H9 (cell line): ENCODE data around the gene ADAMTS17. TPM values are rescaled to one million over a fixed set of nuclear protein-coding genes. Genes with fewer than 3 reads are reported as not detected.

Source experiments
- DNase-seq: peaks from one replicate; pipeline ENCODE4 v3.0.0-alpha.2; 2017
- H2AFZ ChIP-seq: one replicate; pipeline ENCODE4 v1.6.1; 2013; ENCODE audit warnings: mild to moderate bottlenecking, low read length, control low read depth, moderate library complexity
- H2AK5ac ChIP-seq: 2 replicates; pipeline ENCODE4 v1.6.1; 2013; ENCODE audit warnings: low read length, control low read depth, mixed read lengths; ENCODE audit not compliant: insufficient read length
- H2BK120ac ChIP-seq: one replicate; pipeline ENCODE4 v1.6.1; 2013; ENCODE audit warnings: low read depth, mild to moderate bottlenecking, low read length, control low read depth, inconsistent platforms; ENCODE audit not compliant: poor library complexity, severe bottlenecking
- H2BK12ac ChIP-seq: 2 replicates; pipeline ENCODE4 v1.6.1; 2013; ENCODE audit warnings: low read length, control low read depth, mixed read lengths, low read depth; ENCODE audit not compliant: insufficient read length
- H2BK15ac ChIP-seq: 2 replicates; pipeline ENCODE4 v1.6.1; 2013; ENCODE audit warnings: low read depth, low read length, control low read depth
- H2BK20ac ChIP-seq: one replicate; pipeline ENCODE4 v1.6.1; 2013; ENCODE audit warnings: low read depth, mild to moderate bottlenecking, low read length, control low read depth, inconsistent platforms; ENCODE audit not compliant: poor library complexity, severe bottlenecking
- H2BK5ac ChIP-seq: 2 replicates; pipeline ENCODE4 v1.6.1; 2013; ENCODE audit warnings: low read length, control low read depth, mixed read lengths; ENCODE audit not compliant: insufficient read length
- H3K14ac ChIP-seq: 2 replicates; pipeline ENCODE4 v1.6.1; 2013; ENCODE audit warnings: low read length, control low read depth; ENCODE audit not compliant: insufficient read depth
- H3K18ac ChIP-seq: 2 replicates; pipeline ENCODE4 v1.6.1; 2013; ENCODE audit warnings: low read depth, mild to moderate bottlenecking, mixed read lengths, low read length, control low read depth; ENCODE audit not compliant: insufficient read length
- H3K23ac ChIP-seq: 2 replicates; pipeline ENCODE4 v1.6.1; 2013; ENCODE audit warnings: low read length, control low read depth, mixed read lengths, low read depth; ENCODE audit not compliant: insufficient read length
- H3K23me2 ChIP-seq: 2 replicates; pipeline ENCODE4 v1.6.1; 2013; ENCODE audit warnings: low read depth, mild to moderate bottlenecking, mixed read lengths, low read length, control low read depth; ENCODE audit not compliant: insufficient read length, poor library complexity, severe bottlenecking
- H3K27ac ChIP-seq: 2 replicates; pipeline ENCODE4 v1.5.1; 2013; ENCODE audit warnings: low read length, control low read depth, mixed read lengths, low read depth; ENCODE audit not compliant: insufficient read length
- H3K27me3 ChIP-seq: 2 replicates; pipeline ENCODE4 v1.6.1; 2013; ENCODE audit warnings: low read length, control low read depth, inconsistent platforms; ENCODE audit not compliant: insufficient read depth
- H3K4ac ChIP-seq: 2 replicates; pipeline ENCODE4 v1.6.1; 2013; ENCODE audit warnings: low read depth, mild to moderate bottlenecking, control low read depth, inconsistent platforms, low read length, moderate library complexity
- H3K4me1 ChIP-seq: 2 replicates; pipeline ENCODE4 v1.6.1; 2013; ENCODE audit warnings: low read length, control low read depth, inconsistent platforms; ENCODE audit not compliant: insufficient read depth
- H3K4me2 ChIP-seq: 2 replicates; pipeline ENCODE4 v1.6.1; 2013; ENCODE audit warnings: low read length, control low read depth, mixed read lengths; ENCODE audit not compliant: insufficient read length, insufficient read depth
- H3K56ac ChIP-seq: 2 replicates; pipeline ENCODE4 v1.6.1; 2013; ENCODE audit warnings: low read depth, mild to moderate bottlenecking, mixed read lengths, low read length, control low read depth; ENCODE audit not compliant: insufficient read length
- H3K79me1 ChIP-seq: 2 replicates; pipeline ENCODE4 v1.6.1; 2013; ENCODE audit warnings: low read depth, mild to moderate bottlenecking, moderate library complexity, low read length, control low read depth, inconsistent platforms; ENCODE audit not compliant: insufficient read depth, poor library complexity, severe bottlenecking
- H3K79me2 ChIP-seq: 2 replicates; pipeline ENCODE4 v1.6.1; 2013; ENCODE audit warnings: low read length, control low read depth, inconsistent platforms; ENCODE audit not compliant: insufficient read depth
- H3K9ac ChIP-seq: 2 replicates; pipeline ENCODE4 v1.6.1; 2013; ENCODE audit warnings: low read length, control low read depth, mixed read lengths; ENCODE audit not compliant: insufficient read length; ENCODE audit errors: extremely low read depth
- H3K9me3 ChIP-seq: one replicate; pipeline ENCODE4 v1.6.1; 2013; ENCODE audit warnings: low read depth, low read length, inconsistent platforms; ENCODE audit not compliant: control insufficient read depth
- H3T11ph ChIP-seq: one replicate; pipeline ENCODE4 v1.6.1; 2013; ENCODE audit warnings: mild to moderate bottlenecking, low read length, control low read depth, inconsistent platforms
- H4K20me1 ChIP-seq: one replicate; pipeline ENCODE4 v1.6.1; 2013; ENCODE audit not compliant: control insufficient read depth, insufficient read length, insufficient read depth
- H4K5ac ChIP-seq: 2 replicates; pipeline ENCODE4 v1.6.1; 2013; ENCODE audit warnings: low read depth, mild to moderate bottlenecking, mixed read lengths, low read length, control low read depth; ENCODE audit not compliant: insufficient read length
- H4K8ac ChIP-seq: replicated peaks from 2 replicates; pipeline ENCODE4 v1.6.1; 2013; ENCODE audit warnings: low read length, control low read depth, mixed read lengths, low read depth; ENCODE audit not compliant: insufficient read length
- H4K91ac ChIP-seq: 2 replicates; pipeline ENCODE4 v1.6.1; 2013; ENCODE audit warnings: low read depth, mild to moderate bottlenecking, moderate library complexity, mixed read lengths, low read length, control low read depth; ENCODE audit not compliant: insufficient read length
- H3K27ac Mint-ChIP-seq, 3 experiments: 2 replicates in 2 of 3; 3 replicates in 1 of 3; pipeline ENCODE4 v1.8.0; 2020 to 2021; ENCODE audit warnings: mixed read lengths in 3 of 3, mild to moderate bottlenecking in 1 of 3, moderate library complexity in 1 of 3
- H3K27me3 Mint-ChIP-seq: 2 replicates; pipeline ENCODE4 v1.8.0; 2021; ENCODE audit warnings: low read depth, mild to moderate bottlenecking, moderate library complexity, mixed read lengths
- H3K36me3 Mint-ChIP-seq, 3 experiments: 2 replicates in 2 of 3; 3 replicates in 1 of 3; pipeline ENCODE4 v1.8.0; 2020 to 2021; ENCODE audit warnings: low read depth in 3 of 3, mixed read lengths in 3 of 3; ENCODE audit not compliant: insufficient read depth in 1 of 3
- H3K4me1 Mint-ChIP-seq, 2 experiments: 2 replicates each; pipeline ENCODE4 v1.8.0; 2020; ENCODE audit warnings: mixed read lengths in 2 of 2
- H3K4me3 Mint-ChIP-seq, 2 experiments: 2 replicates in 1 of 2; 3 replicates in 1 of 2; pipeline ENCODE4 v1.8.0; 2020 to 2021; ENCODE audit warnings: mild to moderate bottlenecking in 2 of 2, mixed read lengths in 2 of 2, moderate library complexity in 1 of 2
- H3K9me3 Mint-ChIP-seq, 2 experiments: 2 replicates in 1 of 2; 3 replicates in 1 of 2; pipeline ENCODE4 v1.8.0; 2020; ENCODE audit warnings: mild to moderate bottlenecking in 2 of 2, mixed read lengths in 2 of 2, moderate library complexity in 1 of 2
- CTCF ChIP-seq: fragments of 200-600 bp; sonication (generic); conservative IDR thresholded peaks from 3 replicates; pipeline ENCODE4 v1.8.0; 2021; ENCODE audit warnings: antibody characterized with exemption, mild to moderate bottlenecking
- WGBS: extraction: QIAGEN DNeasy Blood & Tissue Kit; methylation state at CpG from one replicate; pipeline ENCODE4 v1.1.7; 2013; ENCODE audit warnings: missing lambda C conversion rate, low lambda C conversion rate, mixed read lengths; ENCODE audit not compliant: insufficient read length; ENCODE audit errors: extremely low coverage; 5-methylcytosine and 5-hydroxymethylcytosine counted together
- total RNA-seq: library from RNA; stranded (reverse); gene quantifications from 2 replicates; pipeline ENCODE4 v1.2.1, GENCODE V29; 2021

ADAMTS17 gene
- total RNA-seq, 1 experiment from 2014 or later: 2.9 TPM

- H3K4ac ChIP-seq: no peak overlapping the region
- H3K9ac ChIP-seq: no peak overlapping the region
- Mint-ChIP-seq H3K9me3 (no peaks in the 10 kb centered on the region), H3K36me3 (peaks cover 0 to 2% (median 0%) of the 10 kb centered on the region in 3 experiments; a peak in 1 of 7 replicates), H3K27me3 (no peaks in the 10 kb centered on the region), H3K4me1 (peaks cover 5 to 6% of the 10 kb centered on the region in 2 experiments), H3K4me3 (no peak overlapping the region), H3K27ac (no peak overlapping the region)
- H3K79me2 ChIP-seq: no peaks in the 10 kb centered on the region
- DNase-seq: no peak
- H2BK15ac ChIP-seq: no peak overlapping the region
- no peaks in the 10 kb centered on the region for H4K20me1 ChIP-seq
- H3K23ac ChIP-seq: no peak overlapping the region
- H3K9me3 ChIP-seq: no peaks in the 10 kb centered on the region
- H2AFZ ChIP-seq: no peak overlapping the region
- H4K5ac ChIP-seq: no peak overlapping the region
- H4K8ac ChIP-seq: no peak overlapping the region
- no peak overlapping the region for H4K91ac ChIP-seq
- no peak overlapping the region for H3T11ph ChIP-seq
- H2AK5ac ChIP-seq: no peak overlapping the region
- no peaks in the 10 kb centered on the region for H3K23me2 ChIP-seq
- H2BK120ac ChIP-seq: no peak overlapping the region
- H3K4me1 ChIP-seq: no peaks in the 10 kb centered on the region
- no peaks in the 10 kb centered on the region for H3K79me1 ChIP-seq
- no CpG with 5 or more reads among the region's 9 CpGs for WGBS
- H2BK12ac ChIP-seq: no peak overlapping the region
- H3K27ac ChIP-seq: no peak overlapping the region
- H3K56ac ChIP-seq: no peak overlapping the region
- H3K14ac ChIP-seq: no peak overlapping the region
- H3K4me2 ChIP-seq: no peak overlapping the region
- no peak overlapping the region for H3K18ac ChIP-seq
- no peak overlapping the region for H2BK20ac ChIP-seq
- no peak for TF ChIP-seq CTCF
- H2BK5ac ChIP-seq: no peak overlapping the region
- H3K27me3 ChIP-seq: no peaks in the 10 kb centered on the region
Measured at GRCh38 chr15:100229181-100230163, 112.3 kb downstream of the ADAMTS17 start.
